Natural killer cell (primary cell): ENCODE measurements around the gene PTCRA. TPM values are rescaled to one million over a fixed set of nuclear protein-coding genes. Genes with fewer than 3 reads are reported as not detected.
"Not testable (repeated sequence)": the region's sequence is repeated elsewhere in the genome, so short reads cannot be mapped to it uniquely, and the experiment has no call there.

Experiments used
- ATAC-seq, 3 donors: fragments of 150-1000 bp in 2 of 3; fragments of 200-7000 bp in 1 of 3; cut with Tn5 transposase; 1 replicate in 1 of 3; 2 replicates in 2 of 3; pipeline ENCODE4 v1.10.0; 2021; ENCODE audit warnings: mild to moderate bottlenecking in 2 of 3, moderate library complexity in 2 of 3
- DNase-seq, 2 donors: peaks; one replicate each; pipeline versions ENCODE4 v3.0.0 to v3.0.0-alpha.2; 2013 to 2021; ENCODE audit warnings: mixed read lengths in 1 of 2
- H3K27ac ChIP-seq: one replicate; pipeline ENCODE4 v1.5.1; 2013; ENCODE audit warnings: mild to moderate bottlenecking, low read length
- H3K27me3 ChIP-seq: one replicate; pipeline ENCODE4 v1.6.1; 2013; ENCODE audit warnings: low read length; ENCODE audit not compliant: control insufficient read depth, insufficient read depth
- H3K36me3 ChIP-seq: one replicate; pipeline ENCODE4 v1.6.1; 2013; ENCODE audit warnings: low read length; ENCODE audit not compliant: control insufficient read depth, insufficient read depth
- H3K4me1 ChIP-seq: one replicate; pipeline ENCODE4 v1.6.1; 2013; ENCODE audit warnings: low read length; ENCODE audit not compliant: control insufficient read depth, insufficient read depth
- H3K4me3 ChIP-seq: one replicate; pipeline ENCODE4 v1.5.1; 2013; ENCODE audit warnings: low read length
- H3K9me3 ChIP-seq: one replicate; pipeline ENCODE4 v1.6.1; 2013; ENCODE audit warnings: low read length; ENCODE audit not compliant: control insufficient read depth, insufficient read depth
- H3K27ac Mint-ChIP-seq, 2 donors: one replicate each; pipeline ENCODE4 v1.8.0; 2022; ENCODE audit warnings: mild to moderate bottlenecking in 2 of 2, mixed read lengths in 2 of 2, moderate library complexity in 1 of 2
- H3K27me3 Mint-ChIP-seq, 2 donors: one replicate each; pipeline ENCODE4 v1.8.0; 2022; ENCODE audit warnings: low read depth in 2 of 2, mixed read lengths in 2 of 2
- H3K36me3 Mint-ChIP-seq: one replicate; pipeline ENCODE4 v1.8.0; 2022; ENCODE audit warnings: mixed read lengths
- H3K4me1 Mint-ChIP-seq, 2 donors: one replicate each; pipeline ENCODE4 v1.8.0; 2022; ENCODE audit warnings: mixed read lengths in 2 of 2
- H3K4me3 Mint-ChIP-seq: one replicate; pipeline ENCODE4 v1.8.0; 2022; ENCODE audit warnings: mild to moderate bottlenecking, moderate library complexity, mixed read lengths
- H3K9me3 Mint-ChIP-seq, 2 donors: one replicate each; pipeline ENCODE4 v1.8.0; 2022; ENCODE audit warnings: mixed read lengths in 2 of 2
- CTCF ChIP-seq: fragments of 200-600 bp; IDR thresholded peaks from one replicate; pipeline ENCODE4 v1.8.0; 2022; ENCODE audit warnings: antibody characterized with exemption
- WGBS: methylation state at CpG from one replicate; pipeline ENCODE4 v1.1.7; 2013; ENCODE audit warnings: missing lambda C conversion rate; ENCODE audit not compliant: insufficient coverage; 5-methylcytosine and 5-hydroxymethylcytosine counted together
- intact Hi-C: fragments of 100-400 bp; cut with micrococcal nuclease; formaldehyde crosslinking; loops from one replicate; pipeline ENCODE4 v1.14.2; 2022
- total RNA-seq, 4 donors: library from RNA; stranded (reverse); fragments of 120-200 nt in 1 of 4; gene quantifications; one replicate each; pipeline versions ENCODE4 v1.2.3 to v1.2.4, GENCODE V29; 2013 to 2022

PTCRA gene
- total RNA-seq, 3 donors from 2014 or later (not counting 1 experiment from before 2014, with no cell fraction given), result 3.7 to 4.7 TPM; not detected in 1

GRCh38 chr6:42885702-42886101 is 30.2 kb upstream of the PTCRA start:
- Histone ChIP-seq H3K27me3 (no peaks in the 10 kb centered on the region), H3K27ac (no peak overlapping the region), H3K9me3 (no peaks in the 10 kb centered on the region), H3K4me3 (no peak overlapping the region), H3K36me3 (peaks cover 37% of the 10 kb centered on the region), H3K4me1 (peaks cover 8% of the 10 kb centered on the region)
- Mint-ChIP-seq H3K27me3 (no peaks in the 10 kb centered on the region), H3K4me1 (peaks cover 10 to 13% of the 10 kb centered on the region in 2 donors), H3K9me3 (no peaks in the 10 kb centered on the region), H3K36me3 (peaks cover 17% of the 10 kb centered on the region), H3K4me3 (no peak overlapping the region), H3K27ac (no peak overlapping the region)
- DNase-seq (no peak), ATAC-seq (no peak)
- TF ChIP-seq CTCF, result no peak
- intact Hi-C loops, result no loop called here
- 88% methylated on average over 4 of the region's 4 CpGs for WGBS

- peaks cover 14% of the 10 kb centered on the region for H3K36me3 Mint-ChIP-seq
- 97% methylated on average over 3 of the region's 4 CpGs for WGBS
- H3K4me1 Mint-ChIP-seq, result peaks cover 13% of the 10 kb centered on the region in 2 donors
- intact Hi-C loops, H3K27ac ChIP-seq, H3K9me3 ChIP-seq, H3K4me3 ChIP-seq, H3K9me3 Mint-ChIP-seq, H3K27me3 ChIP-seq, H3K27me3 Mint-ChIP-seq, ATAC-seq, H3K27ac Mint-ChIP-seq, H3K4me3 Mint-ChIP-seq, DNase-seq: not testable (repeated sequence)
- Histone ChIP-seq H3K4me1 (peaks cover 13% of the 10 kb centered on the region), H3K36me3 (peaks cover 31% of the 10 kb centered on the region)
Observed at GRCh38 chr6:42888201-42888600, 27.7 kb upstream of the PTCRA start.

GRCh38 chr6:42889815-42890214 is 26.0 kb upstream of the PTCRA start:
- H3K36me3 ChIP-seq, result peaks cover 15% of the 10 kb centered on the region
- WGBS, result 67% methylated on average over 4 of the region's 4 CpGs
- H3K9me3 ChIP-seq, result no peaks in the 10 kb centered on the region
- peak overlapping the region; percentile 98 for H3K4me3 ChIP-seq
- no peaks in the 10 kb centered on the region for H3K36me3 Mint-ChIP-seq
- H3K27me3 Mint-ChIP-seq, result no peaks in the 10 kb centered on the region
- peak overlapping the region; percentile 91 to 97 for H3K27ac Mint-ChIP-seq
- peak overlapping the region; percentile 89 for H3K27ac ChIP-seq
- TF ChIP-seq CTCF, result no peak
- H3K4me1 Mint-ChIP-seq, result peaks cover 7 to 8% of the 10 kb centered on the region in 2 donors
- DNase-seq (peak in 1 of 2 donors; percentile 45), ATAC-seq (no peak)
- no peaks in the 10 kb centered on the region for H3K9me3 Mint-ChIP-seq
- intact Hi-C loops, result loop anchor here (1.0 to 5.0 kb wide), 2 partner anchors 11 to 108 kb away; partner anchors contain the start of genes BICRAL and RPL7L1
- H3K27me3 ChIP-seq, result no peaks in the 10 kb centered on the region
- peak overlapping the region; percentile 97 for H3K4me3 Mint-ChIP-seq
- peaks cover 13% of the 10 kb centered on the region for H3K4me1 ChIP-seq

- peak overlapping the region; percentile 89 for H3K27ac ChIP-seq
- H3K4me1 ChIP-seq, result peaks cover 13% of the 10 kb centered on the region
- Mint-ChIP-seq H3K27me3 (no peaks in the 10 kb centered on the region), H3K36me3 (no peaks in the 10 kb centered on the region), H3K4me3 (peak overlapping the region; percentile 97), H3K9me3 (no peaks in the 10 kb centered on the region), H3K27ac (peak overlapping the region; percentile 91 to 97), H3K4me1 (peaks cover 7 to 8% of the 10 kb centered on the region in 2 donors)
- H3K9me3 ChIP-seq, result no peaks in the 10 kb centered on the region
- peaks cover 8% of the 10 kb centered on the region for H3K36me3 ChIP-seq
- ATAC-seq, result peak; percentile 97 to 99 (median 98)
- under 1% methylated on average over 63 of the region's 63 CpGs for WGBS
- intact Hi-C loops, result loop anchor here (1.0 to 5.0 kb wide), 2 partner anchors 11 to 108 kb away; partner anchors contain the start of genes BICRAL and RPL7L1
- peak; percentile 82 to 93 for DNase-seq
- H3K4me3 ChIP-seq, result peak overlapping the region; percentile 98
- TF ChIP-seq CTCF, result no peak
- H3K27me3 ChIP-seq, result no peaks in the 10 kb centered on the region
Observed at GRCh38 chr6:42890311-42891198, 25.3 kb upstream of the PTCRA start.
